T-helper 2 cell (primary cell): Measurements from ENCODE around the gene TENM3.

Experiments
- DNase-seq, 5 experiments: peaks; one replicate each; pipeline versions ENCODE4 v3.0.0 to v3.0.0-alpha.2; 2012 to 2022

The TENM3 gene

GRCh38 chr4:182411391-182411790 lies 168.2 kb downstream of the TENM3 start:
- DNase-seq: no peak

GRCh38 chr4:182413550-182413949 lies 170.3 kb downstream of the TENM3 start:
- DNase-seq: no peak

- no peak for DNase-seq
Observed at GRCh38 chr4:182415116-182415515, 171.9 kb downstream of the TENM3 start.

GRCh38 chr4:182416067-182416466 lies 172.9 kb downstream of the TENM3 start:
- no peak for DNase-seq

- DNase-seq: no peak
Observed at GRCh38 chr4:182418054-182418734, 175.0 kb downstream of the TENM3 start.

- DNase-seq: no peak
Observed at GRCh38 chr4:182420189-182420588, 177.0 kb downstream of the TENM3 start.

GRCh38 chr4:182421753-182422152 lies 178.6 kb downstream of the TENM3 start:
- DNase-seq: no peak

GRCh38 chr4:182425302-182425701 lies 182.1 kb downstream of the TENM3 start:
- DNase-seq: no peak

- DNase-seq: no peak
Observed at GRCh38 chr4:182426901-182427300, 183.7 kb downstream of the TENM3 start.

- DNase-seq: no peak
Observed at GRCh38 chr4:182427554-182427953, 184.4 kb downstream of the TENM3 start.

- DNase-seq: no peak
Observed at GRCh38 chr4:182429896-182430295, 186.7 kb downstream of the TENM3 start.

- DNase-seq: no peak
Observed at GRCh38 chr4:182432819-182433218, 189.6 kb downstream of the TENM3 start.

GRCh38 chr4:182434720-182435119 lies 191.5 kb downstream of the TENM3 start:
- no peak for DNase-seq

GRCh38 chr4:182435401-182435800 lies 192.2 kb downstream of the TENM3 start:
- DNase-seq: no peak

GRCh38 chr4:182443070-182443469 lies 199.9 kb downstream of the TENM3 start:
- no peak for DNase-seq

- no peak for DNase-seq
Observed at GRCh38 chr4:182447767-182448280, 204.6 kb downstream of the TENM3 start.

GRCh38 chr4:182448281-182449151 lies 205.3 kb downstream of the TENM3 start:
- DNase-seq: peak in 1 of 5 experiments; percentile 55

GRCh38 chr4:182449186-182449929 lies 206.2 kb downstream of the TENM3 start:
- DNase-seq: no peak

- no peak for DNase-seq
Observed at GRCh38 chr4:182449930-182450439, 206.8 kb downstream of the TENM3 start.

GRCh38 chr4:182451441-182451840 lies 208.2 kb downstream of the TENM3 start:
- DNase-seq: no peak

- no peak for DNase-seq
Observed at GRCh38 chr4:182453830-182454229, 210.6 kb downstream of the TENM3 start.

GRCh38 chr4:182454440-182455013 lies 211.3 kb downstream of the TENM3 start:
- DNase-seq: no peak

- no peak for DNase-seq
Observed at GRCh38 chr4:182465114-182465513, 221.9 kb downstream of the TENM3 start.
